ENCODE measurements around the gene ADAMTS17.

- TF ChIP-seq POLR2A (IDR thresholded peaks at IDR 0.05; ENCODE audit: low read length) (no peak), GATA1 (IDR thresholded peaks at IDR 0.05; ENCODE audit: low read depth, low read length) (no peak)
Measured at GRCh38 chr15:99925661-99926461, 415.9 kb downstream of the ADAMTS17 start.
